CD4-positive, alpha-beta T cell treated with Interleukin-10 for 1 hour (primary cell): ENCODE data around the gene MXRA5.
"Not testable (repeated sequence)": the region's sequence is repeated elsewhere in the genome, so short reads cannot be mapped to it uniquely, and the experiment has no call there.

Experiments used
- DNase-seq: peaks from one replicate; pipeline ENCODE4 v3.0.0-alpha.2; 2020

The MXRA5 gene

GRCh38 chrX:3320471-3321046 lies 25.9 kb downstream of the MXRA5 start:
- DNase-seq = no peak

DNA sequence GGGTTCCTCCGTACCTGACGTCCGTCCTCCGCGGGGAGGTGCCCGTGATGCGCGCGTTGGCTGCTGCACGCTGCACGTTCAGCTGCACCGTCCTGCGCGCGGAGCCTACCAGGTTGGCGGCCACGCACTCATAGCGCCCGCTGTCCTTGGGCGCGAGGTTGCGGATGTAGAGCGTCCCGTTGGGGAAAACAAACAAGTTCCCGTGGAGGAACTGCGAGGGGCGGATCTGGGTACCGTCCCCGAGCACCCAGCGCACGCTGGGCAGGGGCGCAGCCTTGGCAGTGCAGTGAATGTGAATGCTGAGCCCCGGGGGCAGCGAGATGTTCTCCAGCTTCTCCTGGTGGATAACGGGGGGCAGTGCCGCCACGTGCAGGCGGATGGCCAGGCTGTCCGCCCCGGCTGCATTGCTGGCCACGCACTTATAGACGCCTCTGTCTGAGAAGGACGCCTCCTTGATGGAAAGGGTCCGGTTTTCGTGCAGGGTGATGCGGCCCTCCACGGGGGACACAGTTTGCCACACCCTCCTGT lies 29.2 kb downstream of the MXRA5 start:
- DNase-seq = no peak

DNA sequence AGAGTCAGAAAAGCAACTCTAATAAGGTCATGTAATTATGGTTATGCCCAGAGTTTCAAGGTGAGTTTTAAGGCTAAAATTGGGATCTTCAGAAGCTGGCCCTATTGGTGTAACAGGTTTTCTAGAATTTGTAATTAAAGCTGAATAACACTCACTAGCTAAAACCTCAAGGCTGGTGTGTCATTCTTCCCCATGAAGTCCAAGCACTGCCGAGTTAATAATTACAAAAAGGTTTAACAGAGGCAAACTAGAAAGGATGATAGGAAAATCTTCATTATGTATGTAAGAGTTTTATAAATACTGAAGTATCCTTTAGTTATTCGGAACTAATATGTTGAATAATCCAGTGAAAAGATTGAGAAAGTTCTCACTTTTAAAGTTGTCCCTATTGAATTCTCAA lies 34.3 kb downstream of the MXRA5 start:
- DNase-seq = no peak

DNA sequence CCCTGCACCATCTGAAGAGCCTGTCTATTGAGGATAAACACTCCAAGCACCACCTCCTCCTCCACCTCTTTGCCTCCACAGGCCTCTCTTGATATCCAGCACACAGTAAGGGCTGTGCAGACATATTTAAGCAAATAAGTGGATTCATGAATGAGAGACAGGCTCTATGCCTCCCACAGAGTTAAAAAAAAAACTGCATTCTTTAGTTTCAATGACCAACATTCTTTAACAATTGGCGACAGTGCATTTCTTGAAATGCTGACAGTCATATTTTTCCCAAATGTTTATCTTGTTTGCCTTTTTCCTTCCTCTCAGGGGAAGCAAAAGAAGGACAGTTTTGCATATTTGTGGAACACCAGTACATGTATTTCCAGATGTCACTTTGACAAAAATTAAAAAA lies 38.6 kb downstream of the MXRA5 start:
- no peak for DNase-seq

- no peak for DNase-seq
These were observed 46.8 kb downstream of the MXRA5 start for GRCh38 chrX:3299636-3300035.

- no peak for DNase-seq
These were observed 50.7 kb downstream of the MXRA5 start for GRCh38 chrX:3295731-3296130.

GRCh38 chrX:3293251-3293650 lies 53.2 kb downstream of the MXRA5 start:
- no peak for DNase-seq

DNA sequence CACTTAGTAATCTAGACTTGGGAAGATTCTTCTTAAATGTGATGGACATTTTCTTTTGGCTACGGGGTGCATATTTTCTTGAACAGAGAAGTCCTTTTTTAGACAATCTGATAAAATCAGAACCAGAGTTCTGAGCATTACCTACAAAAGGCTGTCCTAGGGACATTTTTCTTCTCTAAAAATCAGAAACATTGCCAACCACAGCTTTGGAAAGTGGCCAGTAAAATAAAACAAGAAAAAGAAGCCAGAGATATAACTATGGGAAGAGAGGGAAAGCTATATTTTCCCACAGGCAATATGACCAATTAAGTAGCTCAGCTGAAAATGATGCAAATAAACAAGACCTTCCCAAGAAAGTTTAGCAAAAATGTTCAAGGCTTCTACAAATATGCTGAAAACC lies 55.9 kb downstream of the MXRA5 start:
- no peak for DNase-seq

DNA sequence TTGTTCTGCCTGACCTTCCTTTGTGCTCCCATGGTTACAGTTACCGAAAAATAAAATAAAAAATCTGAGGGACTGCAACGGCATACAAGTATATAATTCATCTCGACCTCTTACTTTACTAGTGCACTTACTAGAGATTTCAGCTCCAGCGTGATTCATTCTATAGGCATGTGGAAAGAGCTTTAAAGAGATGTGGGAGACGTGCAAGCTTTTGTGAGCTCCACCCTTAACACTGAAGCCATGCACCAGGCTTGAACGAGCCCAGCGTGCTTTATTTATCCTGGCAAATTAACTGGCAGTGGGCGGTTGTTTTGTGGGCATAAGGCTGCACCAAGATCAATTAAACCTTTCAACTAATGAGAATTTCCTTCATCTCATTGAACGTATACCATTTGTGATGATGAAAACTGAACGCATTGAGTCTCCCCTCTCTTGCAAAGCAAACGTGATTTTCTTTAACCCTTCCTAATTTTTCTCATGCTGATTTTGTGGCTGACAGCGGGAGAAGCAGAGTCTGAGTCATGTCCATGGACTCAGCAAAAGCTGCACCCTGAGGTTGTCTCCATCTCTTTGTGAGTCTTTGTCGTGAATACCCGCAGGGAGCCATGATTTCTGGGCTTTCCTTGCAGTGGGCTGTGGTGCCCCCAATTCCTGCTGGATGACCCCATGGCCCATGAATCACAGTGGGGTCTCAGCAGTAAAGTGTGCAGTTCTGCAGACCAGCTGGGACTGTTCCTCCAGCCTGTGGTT lies 60.1 kb downstream of the MXRA5 start:
- no peak for DNase-seq

GRCh38 chrX:3280706-3281105 lies 65.7 kb downstream of the MXRA5 start:
- DNase-seq = no peak

GRCh38 chrX:3273668-3274067 lies 72.8 kb downstream of the MXRA5 start:
- not testable (repeated sequence) for DNase-seq

DNA sequence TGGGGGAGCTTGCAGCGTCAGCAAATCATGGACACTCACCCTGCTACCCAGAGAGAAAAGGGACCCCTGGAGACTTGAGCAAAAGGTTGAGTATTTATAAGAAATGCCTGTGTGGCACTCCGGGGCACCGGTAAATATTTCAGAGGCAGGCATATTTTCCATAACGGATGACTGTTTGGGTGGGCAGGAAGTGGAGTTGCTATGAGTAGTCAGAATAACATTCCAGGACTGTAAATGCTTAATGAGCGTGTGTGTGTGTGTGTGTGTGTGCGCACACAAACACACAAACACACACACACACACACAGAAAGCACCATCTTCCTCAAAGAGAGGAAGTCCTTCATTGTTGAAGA lies 74.6 kb downstream of the MXRA5 start:
- no peak for DNase-seq

GRCh38 chrX:3271183-3271833 lies 75.1 kb downstream of the MXRA5 start:
- DNase-seq = no peak

GRCh38 chrX:3268829-3269228 lies 77.6 kb downstream of the MXRA5 start:
- DNase-seq = no peak

DNA sequence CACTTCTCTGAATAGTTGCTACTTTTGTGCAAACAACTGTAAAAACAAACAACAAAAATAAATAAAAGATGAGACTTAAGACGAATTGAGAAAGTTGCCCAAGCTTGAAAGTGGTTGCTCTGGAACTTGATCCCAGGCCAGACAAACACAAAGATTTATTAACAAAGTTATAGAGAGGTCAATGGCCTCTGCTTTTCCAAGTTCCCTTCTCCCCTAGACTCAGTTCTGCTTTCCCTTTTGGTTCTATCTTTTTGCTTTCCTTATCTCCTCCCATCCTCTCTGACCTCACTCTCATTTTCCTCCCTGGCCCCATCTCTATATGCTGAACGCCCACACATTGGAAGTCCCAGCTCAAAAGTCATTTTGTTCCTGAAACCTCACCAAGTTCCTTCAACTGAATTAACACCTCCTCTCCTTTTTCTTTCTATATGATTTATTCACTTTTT lies 82.7 kb downstream of the MXRA5 start:
- no peak for DNase-seq

DNA sequence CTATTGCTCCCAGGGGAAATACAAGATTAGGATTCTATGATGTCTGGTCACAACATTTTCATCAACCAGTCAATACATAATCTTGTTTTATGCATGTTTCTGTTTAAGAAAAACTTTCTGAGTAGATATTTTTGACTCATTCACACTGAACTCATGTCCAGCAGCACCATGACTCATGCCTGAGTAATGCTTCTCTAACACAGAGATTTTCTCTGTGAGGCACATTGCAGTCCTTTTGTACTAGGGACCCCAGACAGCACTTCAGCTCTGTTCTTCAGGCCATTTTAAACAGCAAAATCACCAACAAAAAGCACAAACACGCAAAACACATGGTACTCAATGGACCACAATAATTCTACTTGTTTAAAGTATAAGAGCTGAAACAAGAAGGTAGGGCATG lies 83.6 kb downstream of the MXRA5 start:
- no peak for DNase-seq
